ENCODE measurements around the gene DNMT1.

- TF ChIP-seq, protein P1, sequence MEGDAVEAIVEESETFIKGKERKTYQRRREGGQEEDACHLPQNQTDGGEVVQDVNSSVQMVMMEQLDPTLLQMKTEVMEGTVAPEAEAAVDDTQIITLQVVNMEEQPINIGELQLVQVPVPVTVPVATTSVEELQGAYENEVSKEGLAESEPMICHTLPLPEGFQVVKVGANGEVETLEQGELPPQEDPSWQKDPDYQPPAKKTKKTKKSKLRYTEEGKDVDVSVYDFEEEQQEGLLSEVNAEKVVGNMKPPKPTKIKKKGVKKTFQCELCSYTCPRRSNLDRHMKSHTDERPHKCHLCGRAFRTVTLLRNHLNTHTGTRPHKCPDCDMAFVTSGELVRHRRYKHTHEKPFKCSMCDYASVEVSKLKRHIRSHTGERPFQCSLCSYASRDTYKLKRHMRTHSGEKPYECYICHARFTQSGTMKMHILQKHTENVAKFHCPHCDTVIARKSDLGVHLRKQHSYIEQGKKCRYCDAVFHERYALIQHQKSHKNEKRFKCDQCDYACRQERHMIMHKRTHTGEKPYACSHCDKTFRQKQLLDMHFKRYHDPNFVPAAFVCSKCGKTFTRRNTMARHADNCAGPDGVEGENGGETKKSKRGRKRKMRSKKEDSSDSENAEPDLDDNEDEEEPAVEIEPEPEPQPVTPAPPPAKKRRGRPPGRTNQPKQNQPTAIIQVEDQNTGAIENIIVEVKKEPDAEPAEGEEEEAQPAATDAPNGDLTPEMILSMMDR (IDR thresholded peaks at IDR 0.05), result no peak
- no peak for TF ChIP-seq POLR2A (IDR thresholded peaks at IDR 0.05)
These were observed 86.9 kb downstream of the DNMT1 start for GRCh38 chr19:10107817-10108367.

Data from right lobe of liver (tissue), 4 donors.